A549 treated with CORT108297 at 1 μM for 4 hours (cell line): ENCODE data around the gene CYP2E1. TPM values are rescaled to one million over a fixed set of nuclear protein-coding genes. Genes with fewer than 3 reads are reported as not detected.

ENCODE experiments used
- total RNA-seq: library from RNA; stranded (reverse); fragments of 200-300 nt; extraction: Qiagen RNA extraction; gene quantifications from 5 replicates; pipeline ENCODE4 v1.2.3, GENCODE V29; 2022

Gene CYP2E1
- total RNA-seq, result 0.14 to 0.39 TPM (median 0.25 TPM) in 5 replicates

GRCh38 chr10:133526957-133527588 is at the start of gene CYP2E1:
Gene CYP2E1 (plus strand): TSS chr10:133527363. CDS start chr10:133527396, 33 bp downstream.

GRCh38 chr10:133565441-133566294 is 38.5 kb downstream of the CYP2E1 start, which contains the start of gene SYCE1:
Gene SYCE1 (minus strand): TSS chr10:133565583. CDS start chr10:133565529, 54 bp downstream.

Other genes starting within 250 kb of the CYP2E1 start
- 37.5 to 46.8 TPM (median 45.3 TPM) in 5 replicates for gene TUBGCP2, start 218.5 kb upstream of the CYP2E1 start, total RNA-seq
- 57.1 to 78.5 TPM (median 74.2 TPM) in 5 replicates for gene ZNF511, start 218.4 kb upstream of the CYP2E1 start, total RNA-seq
- 0.54 to 1.5 TPM (median 0.81 TPM) in 5 replicates for gene CALY, start 190.5 kb upstream of the CYP2E1 start, total RNA-seq
- 0.13 to 0.36 TPM in 2 of 5 replicates, not detected in the others for gene PRAP1, start 180.0 kb upstream of the CYP2E1 start, total RNA-seq
- gene FUOM, start 169.3 kb upstream of the CYP2E1 start, total RNA-seq, result 12.2 to 17.4 TPM (median 16.2 TPM) in 5 replicates
- 136 to 162 TPM (median 147 TPM) in 5 replicates for gene ECHS1, start 154.0 kb upstream of the CYP2E1 start, total RNA-seq
- 1.7 to 2.4 TPM (median 2.1 TPM) in 5 replicates for gene PAOX, start 148.1 kb upstream of the CYP2E1 start, total RNA-seq
- gene MTG1, start 133.2 kb upstream of the CYP2E1 start, total RNA-seq, result 40.7 to 55.1 TPM (median 54.1 TPM) in 5 replicates
- 0.17 to 0.36 TPM (median 0.26 TPM) in 5 replicates for gene SPRN, start 102.7 kb upstream of the CYP2E1 start, total RNA-seq
- gene SCART1, start 73.4 kb upstream of the CYP2E1 start, total RNA-seq, result 0.09 to 0.47 TPM (median 0.27 TPM) in 5 replicates
- not detected in 5 replicates for gene SYCE1, start 38.2 kb downstream of the CYP2E1 start, total RNA-seq
- 0.06 to 0.14 TPM in 2 of 5 replicates, not detected in the others for gene FRG2B, start 99.4 kb downstream of the CYP2E1 start, total RNA-seq